Prostate gland (tissue), 2 donors: ENCODE measurements around the gene DAZAP1.

Experiments
- CTCF ChIP-seq, 4 experiments: fragments of 200-600 bp in 2 of 4; fragments of 450-650 bp in 2 of 4; sonication (generic) in 2 of 4; IDR thresholded peaks; 1 replicate in 3 of 4; 2 replicates in 1 of 4; pipeline ENCODE4 v1.5.1; 2016 to 2019; ENCODE audit warnings: antibody characterized with exemption in 4 of 4, mild to moderate bottlenecking in 2 of 4, moderate library complexity in 2 of 4
- POLR2A ChIP-seq: fragments of 450-650 bp; IDR thresholded peaks from one replicate; pipeline ENCODE4 v1.6.1; 2016; ENCODE audit warnings: antibody characterized with exemption, mild to moderate bottlenecking
- POLR2AphosphoS5 ChIP-seq: sonication (generic); formaldehyde crosslinking; IDR thresholded peaks from one replicate; pipeline ENCODE4 v1.6.1; 2017; ENCODE audit warnings: antibody characterized with exemption

GRCh38 chr19:1473085-1473851 is 65.9 kb downstream of the DAZAP1 start:
- TF ChIP-seq POLR2A (no peak), CTCF (IDR thresholded peaks at IDR 0.05) (no peak), POLR2AphosphoS5 (no peak)
